Common myeloid progenitor, CD34-positive (primary cell): ENCODE results near the gene CCDC192.

Experiments
- CTCF ChIA-PET: fragments of 350-600 bp; sonication (Branson Sonifier 250); formaldehyde crosslinking; loops from one replicate; lab custom pipeline; 2021; ENCODE audit warnings: antibody characterized with exemption; lab: Charles Lee
- POLR2A ChIA-PET: fragments of 350-600 bp; sonication (Branson Sonifier 250); formaldehyde crosslinking; loops from one replicate; lab custom pipeline; 2021; ENCODE audit warnings: antibody characterized with exemption; lab: Charles Lee
- DNase-seq, 3 donors: peaks; one replicate each; pipeline versions ENCODE4 v3.0.0 to v3.0.0-alpha.2; 2013
- H3K27ac ChIP-seq, 2 experiments: 1 replicate in 1 of 2; 2 replicates in 1 of 2; pipeline ENCODE4 v1.7.0; 2013; ENCODE audit warnings: inconsistent platforms in 2 of 2, low read length in 2 of 2, mild to moderate bottlenecking in 2 of 2, low read depth in 1 of 2, moderate library complexity in 1 of 2; ENCODE audit not compliant: severe bottlenecking in 2 of 2, insufficient read depth in 1 of 2, poor library complexity in 1 of 2
- H3K27me3 ChIP-seq, 5 experiments: replicated peaks in 2 of 5; 1 replicate in 3 of 5; 2 replicates in 2 of 5; pipeline versions ENCODE4 v1.6.1 to v1.7.0; 2013; ENCODE audit warnings: low read length in 4 of 5, mild to moderate bottlenecking in 2 of 5, moderate library complexity in 2 of 5, inconsistent platforms in 1 of 5; ENCODE audit not compliant: insufficient read depth in 5 of 5, control insufficient read depth in 4 of 5
- H3K36me3 ChIP-seq, 4 experiments: 1 replicate in 2 of 4; 2 replicates in 2 of 4; pipeline versions ENCODE4 v1.6.1 to v1.7.0; 2013; ENCODE audit warnings: low read length in 3 of 4, control low read depth in 1 of 4, mild to moderate bottlenecking in 1 of 4; ENCODE audit not compliant: control insufficient read depth in 4 of 4, insufficient read depth in 4 of 4
- H3K4me1 ChIP-seq, 4 experiments: 1 replicate in 3 of 4; 2 replicates in 1 of 4; pipeline versions ENCODE4 v1.6.1 to v1.7.1; 2013; ENCODE audit warnings: low read length in 3 of 4, mild to moderate bottlenecking in 3 of 4, control low read depth in 1 of 4, inconsistent platforms in 1 of 4, moderate library complexity in 1 of 4; ENCODE audit not compliant: control insufficient read depth in 4 of 4, insufficient read depth in 4 of 4; ENCODE audit errors: control extremely low read depth in 1 of 4
- H3K4me3 ChIP-seq, 7 experiments: 1 replicate in 4 of 7; 2 replicates in 3 of 7; pipeline versions ENCODE4 v1.5.1 to v1.7.0; 2013; ENCODE audit warnings: mild to moderate bottlenecking in 7 of 7, low read length in 6 of 7, moderate library complexity in 6 of 7, inconsistent platforms in 2 of 7, low read depth in 2 of 7, control low read depth in 1 of 7; ENCODE audit not compliant: insufficient read depth in 4 of 7, control insufficient read depth in 1 of 7; ENCODE audit errors: extremely low read depth in 1 of 7
- H3K9me3 ChIP-seq, 5 experiments: 1 replicate in 4 of 5; 2 replicates in 1 of 5; pipeline versions ENCODE4 v1.6.1 to v1.7.1; 2013; ENCODE audit warnings: low read length in 4 of 5, mild to moderate bottlenecking in 2 of 5, inconsistent platforms in 1 of 5, low read depth in 1 of 5, moderate library complexity in 1 of 5; ENCODE audit not compliant: control insufficient read depth in 4 of 5, insufficient read depth in 2 of 5; ENCODE audit errors: control extremely low read depth in 1 of 5
- WGBS: methylation state at CpG from one replicate; pipeline ENCODE4 v1.1.5; 2013; ENCODE audit not compliant: insufficient coverage; 5-methylcytosine and 5-hydroxymethylcytosine counted together

CCDC192 gene

DNA sequence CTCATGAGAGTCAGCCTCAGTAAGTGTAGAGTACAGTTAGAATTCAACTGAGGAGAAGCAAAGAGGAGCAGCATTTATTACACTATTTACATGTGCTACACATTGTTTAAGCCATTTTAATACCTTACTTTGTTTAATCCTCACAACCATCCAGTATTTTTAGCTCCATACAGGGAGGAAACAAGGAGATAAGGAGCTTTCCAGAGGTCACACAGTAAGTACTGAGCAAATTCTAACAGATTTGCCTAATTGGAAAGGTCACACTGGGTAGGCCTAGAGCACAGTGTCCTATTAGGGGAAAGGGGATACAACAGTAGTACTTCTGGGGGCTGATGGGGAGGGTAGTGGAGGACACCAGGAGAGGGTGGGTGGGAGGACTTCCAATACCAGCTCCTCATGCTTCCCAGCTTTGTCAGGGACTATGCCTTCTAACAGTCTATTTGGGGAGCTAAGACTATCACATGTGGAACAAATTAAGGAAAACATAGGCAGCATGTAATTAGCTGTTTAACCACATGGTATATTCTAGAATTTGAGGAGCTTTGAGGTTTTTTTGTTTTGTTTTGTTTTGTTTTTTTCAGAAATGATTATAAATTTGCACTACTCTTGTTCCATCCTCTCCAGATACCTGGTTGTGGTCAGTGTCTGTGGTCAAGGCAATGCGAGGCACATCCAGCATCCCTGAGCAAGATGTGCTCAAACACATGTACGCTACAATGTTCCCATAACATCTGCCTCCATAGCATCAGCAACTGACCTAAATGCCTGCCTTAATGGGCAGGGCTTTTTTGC lies 284.4 kb downstream of the CCDC192 start:
- Histone ChIP-seq H3K27ac (no peak overlapping the region), H3K36me3 (no peaks in the 10 kb centered on the region), H3K9me3 (no peaks in the 10 kb centered on the region), H3K27me3 (no peaks in the 10 kb centered on the region), H3K4me3 (no peak overlapping the region), H3K4me1 (no peaks in the 10 kb centered on the region)
- POLR2A ChIA-PET: no interaction called here
- no peak for DNase-seq
- CTCF ChIA-PET: interaction anchor here (1.4 kb wide), 1 partner anchor 8 kb away, joined by 4 read pairs; no protein-coding TSS in a partner anchor
- WGBS: 88% methylated on average over 2 of the region's 2 CpGs

DNA sequence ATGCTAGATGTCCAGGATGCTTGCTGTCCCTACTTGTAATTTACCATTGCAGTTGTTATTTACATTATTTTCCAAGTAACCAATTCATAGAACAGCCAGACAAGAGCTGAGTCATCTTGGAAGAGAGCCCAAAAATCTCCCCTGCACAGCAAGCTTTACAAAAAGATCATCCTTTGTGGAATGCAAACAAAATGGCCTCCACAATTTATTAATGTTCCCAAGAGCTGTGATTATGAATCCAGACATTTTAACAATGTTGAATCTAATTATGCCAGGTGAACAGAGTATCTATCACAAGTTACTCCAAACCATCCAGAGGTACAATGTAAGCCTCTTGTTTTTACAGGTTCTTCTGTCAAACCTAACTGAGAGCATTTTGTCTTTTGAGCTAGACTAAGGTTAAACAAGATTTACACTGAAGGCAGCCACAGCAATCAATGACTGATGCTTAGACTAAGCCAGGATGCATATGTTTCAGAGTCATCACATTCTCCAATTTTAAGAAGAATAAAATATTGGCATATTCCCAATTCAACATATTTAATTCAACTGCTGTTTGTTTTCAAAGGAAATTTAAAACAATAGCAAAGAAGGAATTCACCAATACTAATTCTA lies 285.1 kb downstream of the CCDC192 start:
- Histone ChIP-seq H3K27ac (no peak overlapping the region), H3K4me3 (no peak overlapping the region)
- DNase-seq: peak in 2 of 3 donors; percentile 25 to 30

More for the DNA sequence above, 285.1 kb downstream of the CCDC192 start:
- ChIA-PET POLR2A (no interaction called here), CTCF (interaction anchor here (1.4 kb wide), 1 partner anchor 9 kb away, joined by 4 read pairs; no protein-coding TSS in a partner anchor)
- Histone ChIP-seq H3K4me1 (no peaks in the 10 kb centered on the region), H3K9me3 (no peaks in the 10 kb centered on the region), H3K36me3 (no peaks in the 10 kb centered on the region), H3K27me3 (no peaks in the 10 kb centered on the region)
